Measurements from ENCODE around the gene SYNPO.

Gene SYNPO

DNA sequence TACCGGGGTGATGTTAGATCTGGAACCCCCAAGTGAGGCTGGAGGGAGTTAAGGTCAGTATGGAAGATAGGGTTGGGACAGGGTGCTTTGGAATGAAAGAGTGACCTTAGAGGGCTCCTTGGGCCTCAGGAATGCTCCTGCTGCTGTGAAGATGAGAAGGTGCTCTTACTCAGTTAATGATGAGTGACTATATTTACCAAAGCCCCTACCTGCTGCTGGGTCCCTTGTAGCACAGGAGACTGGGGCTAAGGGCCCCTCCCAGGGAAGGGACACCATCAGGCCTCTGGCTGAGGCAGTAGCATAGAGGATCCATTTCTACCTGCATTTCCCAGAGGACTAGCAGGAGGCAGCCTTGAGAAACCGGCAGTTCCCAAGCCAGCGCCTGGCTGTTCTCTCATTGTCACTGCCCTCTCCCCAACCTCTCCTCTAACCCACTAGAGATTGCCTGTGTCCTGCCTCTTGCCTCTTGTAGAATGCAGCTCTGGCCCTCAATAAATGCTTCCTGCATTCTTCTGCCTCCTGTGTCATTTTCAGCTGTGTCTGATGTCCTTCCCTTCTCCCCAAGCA, 18.3 kb downstream of the SYNPO start:
- no peak for DNase-seq (ENCODE audit: low read depth)

GRCh38 chr5:150659360-150660107, 19.1 kb downstream of the SYNPO start:
- DNase-seq (ENCODE audit: low read depth): no peak

DNA sequence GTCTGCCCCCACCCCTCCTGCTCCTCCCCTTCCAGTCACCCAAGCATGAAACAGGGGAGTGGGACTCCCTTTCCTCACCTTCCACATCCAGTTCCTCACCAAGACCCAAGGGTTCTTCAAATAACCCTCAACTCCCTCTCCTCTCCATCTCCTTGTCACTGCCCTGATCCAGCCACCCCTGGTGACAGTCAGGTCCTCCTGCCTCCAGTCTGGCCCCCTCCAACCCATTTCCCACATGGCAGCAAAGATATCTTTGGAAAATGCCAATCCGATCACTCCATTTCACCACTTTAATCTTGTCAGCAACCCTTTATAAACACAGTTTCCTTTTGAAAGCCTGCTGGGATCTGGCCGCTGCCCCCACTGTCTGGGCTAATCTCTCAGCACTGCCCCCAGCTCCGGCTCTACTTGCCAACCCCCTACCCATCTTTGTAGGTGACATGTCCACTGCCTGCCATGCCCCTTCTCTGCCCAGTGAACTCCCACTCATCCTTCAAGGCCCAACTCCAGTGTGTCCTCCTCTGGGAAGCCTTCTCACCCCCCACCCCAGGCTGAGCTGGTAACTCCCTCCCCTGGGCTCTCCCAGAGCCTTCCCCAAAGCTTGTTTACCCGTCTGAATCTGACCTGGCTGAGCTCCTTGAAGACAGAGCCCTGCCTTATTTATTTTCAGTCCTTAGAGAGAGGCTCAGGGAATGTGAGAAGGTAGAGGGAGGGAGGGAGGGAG, 19.8 kb downstream of the SYNPO start:
- no peak for DNase-seq (ENCODE audit: low read depth)

GRCh38 chr5:150661086-150661485, 20.6 kb downstream of the SYNPO start, which contains the start of gene MYOZ3:
Gene MYOZ3 (plus strand): TSS chr5:150661251. CDS start chr5:150662942, 1,691 bp downstream.
- no peak for DNase-seq (ENCODE audit: low read depth)

- no peak for DNase-seq (ENCODE audit: low read depth)
These were observed 21.5 kb downstream of the SYNPO start for GRCh38 chr5:150661821-150662596.

DNA sequence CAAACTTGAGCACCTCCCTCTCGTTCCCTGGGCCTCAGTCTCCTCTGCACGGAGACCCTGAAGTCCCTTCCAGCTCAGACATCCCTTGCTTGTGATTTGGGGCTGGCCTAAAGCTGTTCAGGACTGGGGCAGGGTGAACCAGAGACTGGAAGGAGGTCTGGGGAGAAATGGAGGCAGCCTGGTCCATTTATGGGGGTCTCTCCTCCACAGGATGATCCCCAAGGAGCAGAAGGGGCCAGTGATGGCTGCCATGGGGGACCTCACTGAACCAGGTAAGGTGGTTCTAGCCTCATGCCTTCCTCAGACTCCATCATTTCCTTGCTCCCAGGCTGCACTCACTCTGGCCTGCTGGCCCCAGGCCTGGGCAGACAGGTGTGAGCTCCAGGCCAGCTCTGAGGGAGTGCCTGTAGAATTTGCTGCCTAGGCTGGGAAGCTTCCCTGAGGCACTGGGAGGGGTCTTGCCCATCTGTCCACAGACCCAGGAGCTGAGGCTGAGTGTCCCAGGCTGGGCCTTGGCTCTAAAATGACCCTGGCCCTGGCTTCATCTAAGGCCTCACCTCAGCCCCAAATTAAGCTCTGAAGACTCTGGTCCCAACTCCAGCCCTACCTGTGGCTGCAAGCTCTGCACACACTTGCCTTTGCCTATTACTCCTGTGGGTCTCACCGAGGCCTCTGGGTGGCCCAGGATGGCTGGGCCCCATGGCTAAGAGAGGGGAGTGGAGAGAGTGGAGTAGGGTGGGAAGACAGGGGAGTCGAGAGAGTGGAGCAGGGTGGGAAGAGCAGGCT, 22.5 kb downstream of the SYNPO start:
- DNase-seq (ENCODE audit: low read depth): no peak

- DNase-seq (ENCODE audit: low read depth): no peak
These were observed 23.5 kb downstream of the SYNPO start for GRCh38 chr5:150663936-150664335.

DNA sequence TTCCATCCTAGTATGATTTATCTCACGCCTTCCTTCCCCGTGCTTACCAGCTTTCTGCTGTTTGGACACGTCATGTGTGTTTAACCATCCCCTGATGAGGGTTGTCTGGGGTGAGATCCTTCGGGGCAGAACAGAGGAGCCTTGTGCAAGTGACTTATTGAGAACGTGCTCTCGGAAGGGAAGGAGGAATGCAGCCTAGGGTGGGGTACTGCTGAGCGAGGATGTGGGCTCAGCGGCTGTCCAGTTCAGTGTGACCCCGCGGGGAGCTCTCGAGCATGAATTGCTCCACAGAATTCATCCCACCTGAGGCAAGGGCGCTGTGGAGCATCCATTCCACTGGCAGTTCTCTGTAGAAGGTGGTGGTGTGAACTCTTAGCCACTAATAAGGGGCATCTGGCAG, 24.6 kb downstream of the SYNPO start:
- DNase-seq (ENCODE audit: low read depth): no peak

- DNase-seq (ENCODE audit: low read depth): no peak
These were observed 30.0 kb downstream of the SYNPO start for GRCh38 chr5:150670275-150670947.

GRCh38 chr5:150670948-150671310, 30.5 kb downstream of the SYNPO start:
- no peak for DNase-seq (ENCODE audit: low read depth)

- DNase-seq (ENCODE audit: low read depth): peak; percentile 68
These were observed 31.2 kb downstream of the SYNPO start for GRCh38 chr5:150671509-150672236.

GRCh38 chr5:150672237-150672883, 31.9 kb downstream of the SYNPO start:
- DNase-seq (ENCODE audit: low read depth): peak; percentile 9

GRCh38 chr5:150672884-150673275, 32.4 kb downstream of the SYNPO start:
- DNase-seq (ENCODE audit: low read depth): no peak

DNA sequence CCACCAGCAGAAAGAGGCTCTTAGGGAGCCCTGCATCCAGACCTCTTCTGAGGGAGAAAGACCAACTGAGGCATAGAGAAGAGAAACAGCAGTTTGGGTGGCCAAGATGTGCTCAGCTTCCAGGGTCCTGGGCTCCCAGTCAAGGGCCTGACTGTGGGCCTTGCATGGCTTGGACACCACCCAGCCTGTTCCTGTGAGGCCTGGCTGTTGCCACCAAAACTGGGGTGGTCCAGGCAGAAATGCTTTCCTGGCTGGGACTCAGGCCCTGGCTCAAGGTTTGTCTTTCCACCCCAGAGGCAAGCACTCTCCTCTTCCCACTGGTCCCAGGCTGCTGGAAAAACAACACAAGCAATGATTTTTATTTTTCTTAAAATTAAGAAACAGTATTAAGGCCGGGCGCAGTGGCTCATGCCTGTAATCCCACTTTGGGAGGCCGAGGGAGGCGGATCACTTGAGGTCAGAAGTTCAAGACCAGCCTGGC, 33.9 kb downstream of the SYNPO start:
- no peak for DNase-seq (ENCODE audit: low read depth)

DNA sequence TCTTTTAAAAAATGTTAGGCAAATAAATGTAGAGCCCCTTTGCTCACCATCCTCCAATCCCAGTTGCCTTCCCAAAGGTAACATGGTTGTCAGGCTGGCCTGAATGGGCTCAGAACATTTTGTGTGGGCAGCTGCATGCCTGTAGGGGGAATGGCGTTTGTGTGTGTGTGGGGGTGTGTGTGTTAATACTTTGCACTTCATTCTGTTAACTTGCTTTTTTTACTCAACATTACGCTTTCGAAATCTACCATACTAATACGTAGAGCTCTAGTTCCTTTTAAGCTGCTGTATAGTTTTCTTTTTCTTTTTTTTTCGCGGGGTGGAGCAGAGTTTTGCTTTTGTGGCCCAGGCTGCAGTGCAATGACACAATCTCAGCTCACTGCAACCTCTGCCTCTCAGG, 34.6 kb downstream of the SYNPO start:
- no peak for DNase-seq (ENCODE audit: low read depth)

DNA sequence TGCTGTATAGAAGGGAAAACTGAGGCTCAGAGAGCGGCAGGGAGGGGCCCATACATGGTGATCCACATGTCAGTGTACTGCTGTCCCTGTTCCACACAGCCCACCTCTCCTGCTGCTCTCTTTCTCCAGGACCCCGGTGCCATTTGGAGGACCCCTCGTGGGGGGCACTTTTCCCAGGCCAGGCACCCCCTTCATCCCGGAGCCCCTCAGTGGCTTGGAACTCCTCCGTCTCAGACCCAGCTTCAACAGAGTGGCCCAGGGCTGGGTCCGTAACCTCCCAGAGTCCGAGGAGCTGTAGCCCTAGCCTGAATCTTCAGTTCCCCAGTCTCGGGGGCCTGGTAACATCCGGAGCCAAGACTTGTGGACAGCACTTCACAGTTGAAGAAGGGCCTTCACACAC, 36.1 kb downstream of the SYNPO start:
- DNase-seq (ENCODE audit: low read depth): no peak

DNA sequence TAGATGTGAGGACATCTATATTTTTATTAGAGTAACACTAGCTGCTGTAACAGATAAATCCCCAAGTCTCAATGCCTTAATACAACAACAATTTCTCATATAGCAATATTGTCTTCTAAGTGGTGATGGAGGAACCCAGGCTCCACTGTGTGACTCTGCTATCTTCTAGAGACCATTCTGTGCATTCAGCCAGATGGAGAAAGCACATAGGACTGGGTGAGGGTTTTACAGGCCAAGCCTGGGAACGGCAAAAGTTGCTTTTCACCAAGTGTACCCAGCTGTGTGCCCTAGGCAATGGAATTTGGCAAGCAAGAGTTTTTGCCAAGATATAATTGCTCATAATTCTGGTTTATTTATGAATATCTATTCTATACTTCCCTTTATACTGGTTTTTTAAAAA, 48.7 kb downstream of the SYNPO start:
- DNase-seq (ENCODE audit: low read depth): no peak

- no peak for DNase-seq (ENCODE audit: low read depth)
These were observed 50.3 kb downstream of the SYNPO start for GRCh38 chr5:150690760-150691159.

DNA sequence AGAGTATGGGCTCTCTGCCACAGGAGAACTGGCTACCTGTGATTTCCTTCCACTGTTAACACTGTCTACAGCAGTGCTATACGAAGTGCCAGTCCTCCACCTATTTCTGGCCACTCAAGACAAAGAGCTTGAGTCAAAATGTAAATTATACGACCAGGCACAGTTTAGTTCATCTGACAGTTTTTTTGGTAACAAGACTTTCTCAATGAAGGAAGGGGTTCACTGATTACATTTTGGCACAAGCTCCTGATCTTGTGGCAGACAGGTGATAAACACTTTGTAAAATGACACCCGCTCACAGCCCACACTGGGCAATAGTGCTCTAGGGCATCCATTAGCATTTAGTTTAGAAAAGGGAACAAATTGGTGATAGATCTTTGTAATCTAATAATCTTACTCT, 51.8 kb downstream of the SYNPO start:
- no peak for DNase-seq (ENCODE audit: low read depth)

DNA sequence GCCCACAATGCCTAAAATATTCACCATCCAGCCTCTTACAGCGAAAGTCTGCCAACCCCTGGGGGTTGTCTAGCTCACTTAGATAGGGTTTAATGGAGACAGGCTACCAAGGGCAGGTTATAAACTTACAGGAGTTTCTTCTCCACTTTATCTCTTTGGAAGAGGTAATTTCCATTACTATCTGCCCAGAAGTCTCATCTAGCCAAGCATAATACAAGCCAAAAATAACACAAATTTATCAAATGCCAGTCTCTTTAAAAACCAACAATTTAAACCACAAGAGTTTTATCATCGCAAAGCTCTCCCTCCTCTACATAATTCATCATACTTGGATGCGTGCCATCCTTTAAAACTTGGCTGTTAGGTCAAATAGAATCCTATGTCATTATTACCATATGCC, 54.2 kb downstream of the SYNPO start:
- no peak for DNase-seq (ENCODE audit: low read depth)

All from CMK (cell line).